ENCODE data around the gene ASB1.

DNA sequence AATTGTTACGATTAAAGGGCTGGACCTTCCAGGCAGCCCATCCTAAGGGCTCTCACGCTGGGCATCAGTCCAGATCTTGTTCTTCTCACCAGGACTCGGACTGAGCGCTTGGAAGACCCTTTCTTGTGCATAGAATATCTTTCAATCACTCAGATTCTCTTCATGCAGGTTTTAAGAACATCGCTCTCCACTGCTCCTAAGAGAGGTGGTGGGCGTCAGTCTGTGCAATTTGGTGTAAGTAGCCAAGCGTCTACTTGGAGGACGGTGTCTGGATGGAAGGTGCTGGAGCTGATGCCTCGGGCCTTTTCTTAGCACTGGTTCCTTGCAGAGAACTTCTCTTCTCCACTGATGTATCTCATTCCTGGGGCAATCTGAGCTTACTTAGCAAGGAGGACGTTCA is 68.7 kb downstream of the ASB1 start:
- TF ChIP-seq, protein P1, sequence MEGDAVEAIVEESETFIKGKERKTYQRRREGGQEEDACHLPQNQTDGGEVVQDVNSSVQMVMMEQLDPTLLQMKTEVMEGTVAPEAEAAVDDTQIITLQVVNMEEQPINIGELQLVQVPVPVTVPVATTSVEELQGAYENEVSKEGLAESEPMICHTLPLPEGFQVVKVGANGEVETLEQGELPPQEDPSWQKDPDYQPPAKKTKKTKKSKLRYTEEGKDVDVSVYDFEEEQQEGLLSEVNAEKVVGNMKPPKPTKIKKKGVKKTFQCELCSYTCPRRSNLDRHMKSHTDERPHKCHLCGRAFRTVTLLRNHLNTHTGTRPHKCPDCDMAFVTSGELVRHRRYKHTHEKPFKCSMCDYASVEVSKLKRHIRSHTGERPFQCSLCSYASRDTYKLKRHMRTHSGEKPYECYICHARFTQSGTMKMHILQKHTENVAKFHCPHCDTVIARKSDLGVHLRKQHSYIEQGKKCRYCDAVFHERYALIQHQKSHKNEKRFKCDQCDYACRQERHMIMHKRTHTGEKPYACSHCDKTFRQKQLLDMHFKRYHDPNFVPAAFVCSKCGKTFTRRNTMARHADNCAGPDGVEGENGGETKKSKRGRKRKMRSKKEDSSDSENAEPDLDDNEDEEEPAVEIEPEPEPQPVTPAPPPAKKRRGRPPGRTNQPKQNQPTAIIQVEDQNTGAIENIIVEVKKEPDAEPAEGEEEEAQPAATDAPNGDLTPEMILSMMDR (IDR thresholded peaks at IDR 0.05): no peak
- no peak for TF ChIP-seq POLR2A (IDR thresholded peaks at IDR 0.05)
